Astrocyte (in vitro differentiated cells and primary cell): ENCODE measurements around the gene INPP5F.

Experiments
- CTCF ChIP-seq: IDR thresholded peaks from 2 replicates; pipeline ENCODE4 v1.5.1; 2011; ENCODE audit warnings: low read depth, mild to moderate bottlenecking, inconsistent platforms, low read length, moderate library complexity; ENCODE audit not compliant: insufficient read depth
- EZH2 ChIP-seq: IDR thresholded peaks from 2 replicates; pipeline ENCODE4 v1.6.1; 2012; ENCODE audit warnings: mild to moderate bottlenecking, low read length, inconsistent platforms; ENCODE audit not compliant: insufficient read depth

GRCh38 chr10:119818889-119819270, 93.0 kb downstream of the INPP5F start:
- TF ChIP-seq CTCF = no peak
- TF ChIP-seq EZH2 = no peak
